HT-29 (cell line): ENCODE results near the gene CA10. TPM values are rescaled to one million over a fixed set of nuclear protein-coding genes. Genes with fewer than 3 reads are reported as not detected.

Source experiments
- DNase-seq: peaks from one replicate; pipeline ENCODE4 v3.0.0-alpha.2; 2015; ENCODE audit warnings: low spot score
- total RNA-seq: library from RNA; depleted of rRNA; stranded (reverse); fragments of >200 nt; shearing (Covaris generic); gene quantifications from 2 replicates; pipeline ENCODE4 v1.2.3, GENCODE V29; 2014

The CA10 gene
- total RNA-seq, 1 experiment from 2014 or later = not detected

- DNase-seq = no peak
These were observed 426.4 kb downstream of the CA10 start for GRCh38 chr17:51731941-51732722.

- no peak for DNase-seq
These were observed 428.0 kb downstream of the CA10 start for GRCh38 chr17:51730303-51731050.

GRCh38 chr17:51725185-51725584, 433.3 kb downstream of the CA10 start:
- DNase-seq = no peak

GRCh38 chr17:51724043-51724580, 434.4 kb downstream of the CA10 start:
- no peak for DNase-seq

- no peak for DNase-seq
These were observed 435.5 kb downstream of the CA10 start for GRCh38 chr17:51722994-51723393.

- DNase-seq = no peak
These were observed 436.8 kb downstream of the CA10 start for GRCh38 chr17:51721730-51722129.

GRCh38 chr17:51720439-51720838, 438.1 kb downstream of the CA10 start:
- no peak for DNase-seq

- no peak for DNase-seq
These were observed 439.5 kb downstream of the CA10 start for GRCh38 chr17:51718983-51719382.

- no peak for DNase-seq
These were observed 446.9 kb downstream of the CA10 start for GRCh38 chr17:51711581-51711980.

GRCh38 chr17:51710634-51710979, 447.9 kb downstream of the CA10 start:
- DNase-seq = no peak

- DNase-seq = no peak
These were observed 448.6 kb downstream of the CA10 start for GRCh38 chr17:51709694-51710633.

GRCh38 chr17:51707216-51707615, 451.3 kb downstream of the CA10 start:
- no peak for DNase-seq

GRCh38 chr17:51706093-51706492, 452.4 kb downstream of the CA10 start:
- DNase-seq = no peak

- no peak for DNase-seq
These were observed 454.9 kb downstream of the CA10 start for GRCh38 chr17:51703361-51704341.

GRCh38 chr17:51702963-51703360, 455.6 kb downstream of the CA10 start:
- no peak for DNase-seq

- no peak for DNase-seq
These were observed 457.0 kb downstream of the CA10 start for GRCh38 chr17:51701501-51701900.

GRCh38 chr17:51700011-51700760, 458.3 kb downstream of the CA10 start:
- no peak for DNase-seq

- DNase-seq = no peak
These were observed 459.2 kb downstream of the CA10 start for GRCh38 chr17:51699303-51699702.

- no peak for DNase-seq
These were observed 465.6 kb downstream of the CA10 start for GRCh38 chr17:51692917-51693316.

GRCh38 chr17:51687887-51688286, 470.6 kb downstream of the CA10 start:
- DNase-seq = no peak
